A549 (cell line): Measurements from ENCODE around the gene ZNF317. TPM values are rescaled to one million over a fixed set of nuclear protein-coding genes. Genes with fewer than 3 reads are reported as not detected.

Source experiments
- ATAC-seq, 2 experiments: fragments of 200-7000 bp in 1 of 2; fragments of >200 bp in 1 of 2; cut with Nextera tagmentation in 1 of 2; cut with Tn5 transposase in 1 of 2; 3 replicates each; pipeline versions ENCODE4 v1.8.0 to v1.9.1; 2018 to 2020; ENCODE audit warnings: mild to moderate bottlenecking in 1 of 2, moderate library complexity in 1 of 2
- CTCF ChIA-PET: fragments of 300-600 bp; sonication (Branson Sonifier 250); formaldehyde crosslinking; extraction: SDS; loops from one replicate; lab custom pipeline; 2021; ENCODE audit warnings: antibody characterized with exemption, inconsistent platforms; lab: Yijun Ruan, JAX
- POLR2A ChIA-PET: fragments of 350-600 bp; formaldehyde crosslinking; extraction: SDS; loops from one replicate; lab custom pipeline; 2021; ENCODE audit warnings: antibody characterized with exemption, inconsistent platforms; lab: Yijun Ruan, JAX
- DNase-seq, 2 experiments: peaks; one replicate each; pipeline versions ENCODE4 v3.0.0 to v3.0.0-alpha.2; 2011 to 2016; ENCODE audit warnings: low read depth in 1 of 2, low spot score in 1 of 2
- FAIRE-seq: peaks from 2 replicates; lab custom pipeline; 2011; peaks lifted over from hg19 to GRCh38; lab: Jason Lieb, UNC
- H3K27ac ChIP-seq, 2 experiments: fragments of >200 bp; sonication (Bioruptor Twin); formaldehyde crosslinking; 3 replicates each; pipeline ENCODE4 v1.5.1; 2016 to 2017
- H3K4me1 ChIP-seq: fragments of >200 bp; sonication (Bioruptor Twin); formaldehyde crosslinking; 3 replicates; pipeline ENCODE4 v1.6.1; 2016
- H3K4me2 ChIP-seq: fragments of >200 bp; sonication (Bioruptor Twin); formaldehyde crosslinking; 3 replicates; pipeline ENCODE4 v1.6.1; 2016
- H3K4me3 ChIP-seq: fragments of >200 bp; sonication (Bioruptor Twin); formaldehyde crosslinking; 3 replicates; pipeline ENCODE4 v1.5.1; 2016
- H3K9me3 ChIP-seq: fragments of >200 bp; sonication (Bioruptor Twin); formaldehyde crosslinking; 3 replicates; pipeline ENCODE4 v1.6.1; 2016
- ATOH8 ChIP-seq: fragments of 250-450 bp; sonication (Bioruptor Pico); IDR thresholded peaks from 2 replicates; pipeline ENCODE4 v1.5.0; 2020; ENCODE audit warnings: low read depth, mild to moderate bottlenecking, moderate library complexity
- CBX2 ChIP-seq: fragments of 200-600 bp; sonication (generic); IDR thresholded peaks from 2 replicates; pipeline ENCODE4 v1.6.1; 2016; ENCODE audit warnings: low read depth, mild to moderate bottlenecking, borderline replicate concordance
- EHF ChIP-seq: fragments of 250-450 bp; sonication (Bioruptor Pico); IDR thresholded peaks from 2 replicates; pipeline ENCODE4 v1.5.0; 2020; ENCODE audit warnings: mild to moderate bottlenecking
- ELK1 ChIP-seq: fragments of 150-350 bp; IDR thresholded peaks from 2 replicates; pipeline ENCODE4 v1.6.1; 2014; ENCODE audit warnings: low read depth, mild to moderate bottlenecking, low read length
- ESRRA ChIP-seq: fragments of 150-350 bp; IDR thresholded peaks from 2 replicates; pipeline ENCODE4 v1.6.1; 2014; ENCODE audit warnings: mild to moderate bottlenecking, low read length, borderline replicate concordance
- FOSL2 ChIP-seq, 2 experiments: fragments of 450-650 bp in 1 of 2; fragments of >200 bp in 1 of 2; sonication (Bioruptor Twin) in 1 of 2; formaldehyde crosslinking; IDR thresholded peaks; 2 replicates each; pipeline versions ENCODE4 v1.5.0 to v1.6.1; 2016 to 2020; ENCODE audit warnings: mild to moderate bottlenecking in 1 of 2, moderate library complexity in 1 of 2
- FOXS1 ChIP-seq: fragments of 250-450 bp; sonication (Bioruptor Pico); IDR thresholded peaks from 2 replicates; pipeline ENCODE4 v1.5.0; 2020; ENCODE audit warnings: mild to moderate bottlenecking, moderate library complexity
- GATA3 ChIP-seq: IDR thresholded peaks from 2 replicates; pipeline ENCODE4 v1.6.1; 2012; ENCODE audit warnings: borderline replicate concordance
- HDAC2 ChIP-seq: fragments of 200-600 bp; sonication (generic); IDR thresholded peaks from 2 replicates; pipeline ENCODE4 v1.6.1; 2016
- HEYL ChIP-seq: fragments of 250-450 bp; sonication (Bioruptor Pico); IDR thresholded peaks from 2 replicates; pipeline ENCODE4 v1.8.0; 2021; ENCODE audit warnings: mild to moderate bottlenecking, moderate library complexity
- HOXA7 ChIP-seq: fragments of 250-450 bp; sonication (Bioruptor Pico); IDR thresholded peaks from 2 replicates; pipeline ENCODE4 v1.5.0; 2020; ENCODE audit warnings: mild to moderate bottlenecking, moderate library complexity
- HOXB5 ChIP-seq: fragments of 250-450 bp; sonication (Bioruptor Pico); IDR thresholded peaks from 2 replicates; pipeline ENCODE4 v1.5.0; 2020; ENCODE audit warnings: mild to moderate bottlenecking, moderate library complexity
- KDM1A ChIP-seq: fragments of 200-600 bp; sonication (generic); IDR thresholded peaks from 2 replicates; pipeline ENCODE4 v1.6.1; 2016; ENCODE audit warnings: low read depth, mild to moderate bottlenecking
- NR3C1 ChIP-seq: fragments of >200 bp; sonication (Bioruptor Twin); formaldehyde crosslinking; IDR thresholded peaks from 3 replicates; pipeline ENCODE4 v1.6.1; 2017
- POLR2AphosphoS2 ChIP-seq: conservative IDR thresholded peaks from 2 replicates; pipeline ENCODE4 v1.6.1; 2012; ENCODE audit warnings: low read length, improper control_type of control experiment, inconsistent platforms
- RCOR1 ChIP-seq: fragments of 150-350 bp; IDR thresholded peaks from 2 replicates; pipeline ENCODE4 v1.6.1; 2014; ENCODE audit warnings: antibody characterized with exemption, low read length, low read depth
- TP53 ChIP-seq: fragments of 250-450 bp; sonication (Bioruptor Pico); IDR thresholded peaks from 2 replicates; pipeline ENCODE4 v1.5.0; 2021; ENCODE audit warnings: mild to moderate bottlenecking, moderate library complexity
- USF2 ChIP-seq: fragments of 450-650 bp; IDR thresholded peaks from 2 replicates; pipeline ENCODE4 v1.6.1; 2014; ENCODE audit warnings: antibody characterized with exemption
- ZC3H11A ChIP-seq: fragments of 450-650 bp; IDR thresholded peaks from 2 replicates; pipeline ENCODE4 v1.6.1; 2014; ENCODE audit warnings: antibody characterized with exemption, mild to moderate bottlenecking
- ZFP36 ChIP-seq: fragments of 450-650 bp; IDR thresholded peaks from 2 replicates; pipeline ENCODE4 v1.6.1; 2014; ENCODE audit warnings: borderline replicate concordance; ENCODE audit not compliant: partially characterized antibody
- ZNF302 ChIP-seq: fragments of 250-450 bp; sonication (Bioruptor Pico); IDR thresholded peaks from 2 replicates; pipeline ENCODE4 v1.9.0; 2021; ENCODE audit warnings: inconsistent platforms, mild to moderate bottlenecking, moderate library complexity
- ZSCAN20 ChIP-seq: fragments of 250-450 bp; sonication (Bioruptor Pico); IDR thresholded peaks from 2 replicates; pipeline ENCODE4 v1.8.0; 2022; ENCODE audit warnings: mild to moderate bottlenecking, moderate library complexity
- WGBS: methylation state at CpG from one replicate; pipeline ENCODE4 v1.1.6; 2017; ENCODE audit errors: missing lambda C conversion rate; 5-methylcytosine and 5-hydroxymethylcytosine counted together
- polyA plus RNA-seq, 4 experiments: library from polyadenylated mRNA; depleted of rRNA in 3 of 4; stranded (reverse); fragments of >200 nt; fragmentation: RNase III in 1 of 4; extraction: RNeasy Plus Mini Kit Qiagen cat#74134 plus additional on column Dnase treatment in 1 of 4; gene quantifications; 2 replicates in 3 of 4; 3 replicates in 1 of 4; pipeline ENCODE4 v1.2.3, GENCODE V29; 2011 to 2017

Gene ZNF317
- polyA plus RNA-seq, 2 of the 4 experiments (the other 2 are of a cell fraction) = 16.3 to 21.8 TPM

- Histone ChIP-seq H3K4me3 (no peak overlapping the region), H3K4me1 (no peaks in the 10 kb centered on the region), H3K9me3 (no peaks in the 10 kb centered on the region), H3K4me2 (no peak overlapping the region), H3K27ac (no peak overlapping the region)
- no peak for ATAC-seq
- no peak for FAIRE-seq
- 71% methylated on average over 1 of the region's 1 CpG for WGBS
- ChIA-PET CTCF (no interaction called here), POLR2A (no interaction called here)
- DNase-seq = no peak
- TF ChIP-seq USF2 = no peak
- no peak for TF ChIP-seq GATA3
- TF ChIP-seq ESRRA = no peak
- no peak for TF ChIP-seq ELK1
- no peak for TF ChIP-seq KDM1A
- TF ChIP-seq FOXS1 = no peak
- no peak for TF ChIP-seq ZC3H11A
- TF ChIP-seq ZNF302 (CRISPR knock-in tag) = no peak
- no peak for TF ChIP-seq HEYL
- TF ChIP-seq HOXB5 (CRISPR knock-in tag) = no peak
- no peak for TF ChIP-seq TP53 (CRISPR knock-in tag)
- TF ChIP-seq CBX2 = no peak
- no peak for TF ChIP-seq HOXA7
- TF ChIP-seq RCOR1 = no peak
- TF ChIP-seq POLR2AphosphoS2 = no peak
- no peak for TF ChIP-seq HDAC2
- TF ChIP-seq NR3C1 = no peak
- TF ChIP-seq FOSL2 (IDR thresholded peaks at IDR 0.05) = no peak
- TF ChIP-seq FOSL2 (CRISPR knock-in tag; IDR thresholded peaks at IDR 0.05) = no peak
Observed at GRCh38 chr19:9130965-9131364, 9.2 kb upstream of the ZNF317 start.

- Histone ChIP-seq H3K27ac (no peak overlapping the region), H3K9me3 (no peaks in the 10 kb centered on the region), H3K4me2 (no peak overlapping the region), H3K4me3 (no peak overlapping the region), H3K4me1 (no peaks in the 10 kb centered on the region)
- WGBS = 10% methylated on average over 5 of the region's 5 CpGs
- FAIRE-seq (no peak), ATAC-seq (no peak), DNase-seq (no peak)
- ChIA-PET POLR2A (no interaction called here), CTCF (interaction anchor here (0.6 kb wide), 1 partner anchor 435 kb away, joined by 4 read pairs; no protein-coding TSS in a partner anchor)
- TF ChIP-seq EHF (CRISPR knock-in tag) (no peak), ATOH8 (CRISPR knock-in tag) (no peak), ZFP36 (no peak), ELK1 (no peak)
Observed at GRCh38 chr19:9132422-9132821, 7.8 kb upstream of the ZNF317 start.

GRCh38 chr19:9139609-9140158, 513 bp upstream of the ZNF317 start:
- H3K4me3 ChIP-seq = peak overlapping the region; percentile 86
- no peak for FAIRE-seq
- peaks cover 35% of the 10 kb centered on the region for H3K9me3 ChIP-seq
- peak overlapping the region; percentile 90 to 93 for H3K27ac ChIP-seq
- 27% methylated on average over 8 of the region's 8 CpGs for WGBS
- peak overlapping the region; percentile 65 for H3K4me2 ChIP-seq
- DNase-seq = no peak
- POLR2A ChIA-PET = no interaction called here
- ATAC-seq = peak; percentile 20 to 37; a peak in 3 of 6 replicates
- H3K4me1 ChIP-seq = no peaks in the 10 kb centered on the region
- CTCF ChIA-PET = no interaction called here
- no peak for TF ChIP-seq FOXS1
- no peak for TF ChIP-seq ZSCAN20 (CRISPR knock-in tag)
